Activated CD4-positive, alpha-beta memory T cell treated with anti-CD3 and anti-CD28 coated beads, Interleukin-2, amount 10 ng/mL, durations not matched to agents 7 days and 5 days (primary cell): Measurements from ENCODE around the gene DKC1. TPM values are rescaled to one million over a fixed set of nuclear protein-coding genes. Genes with fewer than 3 reads are reported as not detected.

Experiments
- CTCF ChIA-PET: fragments of 350-600 bp; sonication (Branson Sonifier 250); formaldehyde crosslinking; loops from one replicate; lab custom pipeline; 2021; ENCODE audit warnings: antibody characterized with exemption, inconsistent platforms; lab: Charles Lee
- POLR2A ChIA-PET: fragments of 350-600 bp; sonication (Branson Sonifier 250); formaldehyde crosslinking; loops from one replicate; lab custom pipeline; 2021; ENCODE audit warnings: antibody characterized with exemption; lab: Charles Lee
- DNase-seq: peaks from one replicate; pipeline ENCODE4 v3.0.0-alpha.2; 2020
- H3K27ac Mint-ChIP-seq: one replicate; pipeline ENCODE4 v1.8.0; 2021; ENCODE audit warnings: mild to moderate bottlenecking, mixed read lengths
- H3K27me3 Mint-ChIP-seq: one replicate; pipeline ENCODE4 v1.8.0; 2021; ENCODE audit warnings: mixed read lengths
- H3K36me3 Mint-ChIP-seq: one replicate; pipeline ENCODE4 v1.8.0; 2021; ENCODE audit warnings: low read depth, mixed read lengths
- H3K4me1 Mint-ChIP-seq: one replicate; pipeline ENCODE4 v1.8.0; 2021; ENCODE audit warnings: mixed read lengths
- H3K4me3 Mint-ChIP-seq: one replicate; pipeline ENCODE4 v1.8.0; 2021; ENCODE audit warnings: mild to moderate bottlenecking, mixed read lengths
- H3K9me3 Mint-ChIP-seq: one replicate; pipeline ENCODE4 v1.8.0; 2021; ENCODE audit warnings: mixed read lengths
- total RNA-seq, 2 experiments: library from RNA; stranded (reverse); gene quantifications; one replicate each; pipeline ENCODE4 v1.2.3, GENCODE V29; 2021

The DKC1 gene
- total RNA-seq, 2 experiments from 2014 or later, result 46.8 to 50.4 TPM

GRCh38 chrX:154800478-154801210 lies 38.0 kb downstream of the DKC1 start:
- Mint-ChIP-seq H3K4me1 (peaks cover 60% of the 10 kb centered on the region), H3K36me3 (peaks cover 14% of the 10 kb centered on the region), H3K27ac (peak overlapping the region; percentile 32), H3K27me3 (no peaks in the 10 kb centered on the region), H3K4me3 (no peak overlapping the region), H3K9me3 (no peaks in the 10 kb centered on the region)
- ChIA-PET CTCF (interaction anchor here (0.6 kb wide), 1 partner anchor 44 kb away, joined by 3 read pairs; no protein-coding TSS in a partner anchor), POLR2A (no interaction called here)
- no peak for DNase-seq

- POLR2A ChIA-PET, result interaction anchor here (0.8 to 1.7 kb wide), 2 partner anchors 14 to 24 kb away, joined by 3 to 5 read pairs; no protein-coding TSS in a partner anchor
- H3K27me3 Mint-ChIP-seq, result peaks cover 4% of the 10 kb centered on the region
- peaks cover 6% of the 10 kb centered on the region for H3K36me3 Mint-ChIP-seq
These were observed 40.3 kb downstream of the DKC1 start for GRCh38 chrX:154802947-154803346.

GRCh38 chrX:154804261-154804956 lies 41.7 kb downstream of the DKC1 start:
- no peak for DNase-seq
- Mint-ChIP-seq H3K27me3 (peaks cover 4% of the 10 kb centered on the region), H3K36me3 (peaks cover 3% of the 10 kb centered on the region), H3K4me3 (peak overlapping the region; percentile 75), H3K9me3 (no peaks in the 10 kb centered on the region), H3K27ac (no peak overlapping the region), H3K4me1 (peaks cover 52% of the 10 kb centered on the region)
- ChIA-PET POLR2A (interaction anchor here (0.6 to 1.7 kb wide), 2 partner anchors 25 to 41 kb away, joined by 3 to 5 read pairs; no protein-coding TSS in a partner anchor), CTCF (interaction anchor here (2.2 kb wide), 1 partner anchor 30 kb away, joined by 5 read pairs; the partner anchor contains the start of gene SMIM9)

More at GRCh38 chrX:154802947-154803346, 40.3 kb downstream of the DKC1 start:
- Mint-ChIP-seq H3K27ac (no peak overlapping the region), H3K4me1 (peaks cover 61% of the 10 kb centered on the region), H3K4me3 (no peak overlapping the region), H3K9me3 (no peaks in the 10 kb centered on the region)
- DNase-seq, result no peak
- CTCF ChIA-PET, result no interaction called here

GRCh38 chrX:154804957-154805695 lies 42.5 kb downstream of the DKC1 start, which contains the start of gene MPP1:
Gene MPP1, minus strand, starts transcription at chrX:154805485. Its CDS starts 112 bp downstream, at chrX:154805373.
- H3K27ac Mint-ChIP-seq, result no peak within 1 kb of the TSS
- peaks cover 50% of the 10 kb centered on the region for H3K4me1 Mint-ChIP-seq

GRCh38 chrX:154805696-154806091 lies 43.0 kb downstream of the DKC1 start:
- ChIA-PET POLR2A (interaction anchor here (0.8 kb wide), 1 partner anchor 42 kb away, joined by 5 read pairs; no protein-coding TSS in a partner anchor), CTCF (interaction anchor here (2.2 kb wide), 1 partner anchor 28 kb away, joined by 5 read pairs; the partner anchor contains the start of gene SMIM9)
- DNase-seq, result no peak
- Mint-ChIP-seq H3K27ac (no peak overlapping the region), H3K36me3 (no peaks in the 10 kb centered on the region), H3K4me1 (peaks cover 45% of the 10 kb centered on the region), H3K4me3 (peak overlapping the region; percentile 75), H3K27me3 (peaks cover 4% of the 10 kb centered on the region), H3K9me3 (no peaks in the 10 kb centered on the region)

More at GRCh38 chrX:154804957-154805695, 42.5 kb downstream of the DKC1 start, which contains the start of gene MPP1:
- H3K36me3 Mint-ChIP-seq, result no peaks in the 10 kb centered on the region
- ChIA-PET CTCF (interaction anchor here (2.2 kb wide), 1 partner anchor 29 kb away, joined by 5 read pairs; the partner anchor contains the start of gene SMIM9), POLR2A (interaction anchor here (0.8 kb wide), 1 partner anchor 41 kb away, joined by 5 read pairs; no protein-coding TSS in a partner anchor)
- peak; percentile 79 for DNase-seq
- H3K4me3 Mint-ChIP-seq, result peak within 1 kb of the TSS; percentile 75
- peaks cover 4% of the 10 kb centered on the region for H3K27me3 Mint-ChIP-seq
- no peaks in the 10 kb centered on the region for H3K9me3 Mint-ChIP-seq

- H3K36me3 Mint-ChIP-seq, result no peaks in the 10 kb centered on the region
- no peak overlapping the region for H3K4me3 Mint-ChIP-seq
- peaks cover 36% of the 10 kb centered on the region for H3K4me1 Mint-ChIP-seq
- no peak for DNase-seq
- H3K27me3 Mint-ChIP-seq, result peaks cover 4% of the 10 kb centered on the region
- CTCF ChIA-PET, result no interaction called here
- POLR2A ChIA-PET, result interaction anchor here (1.1 kb wide), 1 partner anchor 20 kb away, joined by 3 read pairs; no protein-coding TSS in a partner anchor
- H3K27ac Mint-ChIP-seq, result no peak overlapping the region
- no peaks in the 10 kb centered on the region for H3K9me3 Mint-ChIP-seq
These were observed 44.3 kb downstream of the DKC1 start for GRCh38 chrX:154806837-154807501.

GRCh38 chrX:154809939-154810665 lies 47.4 kb downstream of the DKC1 start:
- CTCF ChIA-PET, result no interaction called here
- peaks cover 16% of the 10 kb centered on the region for H3K4me1 Mint-ChIP-seq
- no peaks in the 10 kb centered on the region for H3K9me3 Mint-ChIP-seq
- POLR2A ChIA-PET, result no interaction called here
- H3K27ac Mint-ChIP-seq, result no peak overlapping the region
- no peak overlapping the region for H3K4me3 Mint-ChIP-seq
- peaks cover 16% of the 10 kb centered on the region for H3K27me3 Mint-ChIP-seq
- no peaks in the 10 kb centered on the region for H3K36me3 Mint-ChIP-seq
- no peak for DNase-seq

- H3K4me3 Mint-ChIP-seq, result no peak overlapping the region
- no peaks in the 10 kb centered on the region for H3K9me3 Mint-ChIP-seq
These were observed 49.9 kb downstream of the DKC1 start for GRCh38 chrX:154812341-154813101.

GRCh38 chrX:154813801-154814200 lies 51.1 kb downstream of the DKC1 start:
- no peak overlapping the region for H3K27ac Mint-ChIP-seq
- H3K36me3 Mint-ChIP-seq, result no peaks in the 10 kb centered on the region
- POLR2A ChIA-PET, result no interaction called here
- H3K9me3 Mint-ChIP-seq, result no peaks in the 10 kb centered on the region
- peaks cover 17% of the 10 kb centered on the region for H3K27me3 Mint-ChIP-seq
- no peak overlapping the region for H3K4me3 Mint-ChIP-seq
- no peak for DNase-seq
- CTCF ChIA-PET, result no interaction called here
- H3K4me1 Mint-ChIP-seq, result peaks cover 11% of the 10 kb centered on the region

More at GRCh38 chrX:154812341-154813101, 49.9 kb downstream of the DKC1 start:
- H3K4me1 Mint-ChIP-seq, result peaks cover 11% of the 10 kb centered on the region
- no peak for DNase-seq
- ChIA-PET CTCF (no interaction called here), POLR2A (interaction anchor here (1.2 kb wide), 1 partner anchor 13 kb away, joined by 3 read pairs; no protein-coding TSS in a partner anchor)
- H3K27me3 Mint-ChIP-seq, result peaks cover 19% of the 10 kb centered on the region
- H3K27ac Mint-ChIP-seq, result no peak overlapping the region
- no peaks in the 10 kb centered on the region for H3K36me3 Mint-ChIP-seq

- no peak overlapping the region for H3K27ac Mint-ChIP-seq
- no peak for DNase-seq
- no peak overlapping the region for H3K4me3 Mint-ChIP-seq
- H3K36me3 Mint-ChIP-seq, result no peaks in the 10 kb centered on the region
- H3K9me3 Mint-ChIP-seq, result no peaks in the 10 kb centered on the region
- ChIA-PET CTCF (no interaction called here), POLR2A (no interaction called here)
- H3K4me1 Mint-ChIP-seq, result peaks cover 2% of the 10 kb centered on the region
- H3K27me3 Mint-ChIP-seq, result peaks cover 20% of the 10 kb centered on the region
These were observed 52.7 kb downstream of the DKC1 start for GRCh38 chrX:154815274-154815818.
